Measurements from ENCODE around the gene TRIL.

DNA sequence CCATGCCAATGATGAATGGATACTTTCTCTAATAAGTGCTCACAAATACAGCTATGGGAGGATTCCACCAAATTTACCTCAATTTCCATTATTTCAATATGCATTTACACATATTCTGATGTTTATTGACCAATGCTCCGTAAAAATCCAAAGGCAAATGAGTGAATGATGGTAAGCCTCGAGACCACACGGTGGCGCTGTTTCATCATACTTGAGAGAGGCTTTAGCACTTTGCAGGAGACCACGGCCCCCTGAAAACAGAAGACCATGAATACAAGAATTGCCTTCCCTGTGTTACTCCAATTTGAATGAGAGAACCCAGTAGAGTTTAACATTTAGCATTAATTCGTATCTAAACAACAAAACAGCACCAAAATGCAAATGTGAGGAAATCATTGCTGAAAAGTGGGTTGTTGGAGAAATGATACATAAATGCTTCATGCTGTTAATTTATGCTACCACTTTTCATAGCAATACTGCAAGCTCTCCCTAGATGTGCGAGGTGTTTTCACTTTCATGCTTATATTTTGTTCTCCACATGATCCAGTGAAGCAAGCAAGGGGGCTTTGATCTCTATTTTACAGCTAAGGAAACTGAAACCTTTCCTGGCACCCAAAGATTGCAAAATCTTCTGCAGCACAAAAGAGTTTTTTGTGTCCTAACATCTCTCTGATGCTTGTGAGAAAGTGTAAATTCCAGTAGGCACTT, 35.4 kb downstream of the TRIL start:
- TF ChIP-seq, protein P1, sequence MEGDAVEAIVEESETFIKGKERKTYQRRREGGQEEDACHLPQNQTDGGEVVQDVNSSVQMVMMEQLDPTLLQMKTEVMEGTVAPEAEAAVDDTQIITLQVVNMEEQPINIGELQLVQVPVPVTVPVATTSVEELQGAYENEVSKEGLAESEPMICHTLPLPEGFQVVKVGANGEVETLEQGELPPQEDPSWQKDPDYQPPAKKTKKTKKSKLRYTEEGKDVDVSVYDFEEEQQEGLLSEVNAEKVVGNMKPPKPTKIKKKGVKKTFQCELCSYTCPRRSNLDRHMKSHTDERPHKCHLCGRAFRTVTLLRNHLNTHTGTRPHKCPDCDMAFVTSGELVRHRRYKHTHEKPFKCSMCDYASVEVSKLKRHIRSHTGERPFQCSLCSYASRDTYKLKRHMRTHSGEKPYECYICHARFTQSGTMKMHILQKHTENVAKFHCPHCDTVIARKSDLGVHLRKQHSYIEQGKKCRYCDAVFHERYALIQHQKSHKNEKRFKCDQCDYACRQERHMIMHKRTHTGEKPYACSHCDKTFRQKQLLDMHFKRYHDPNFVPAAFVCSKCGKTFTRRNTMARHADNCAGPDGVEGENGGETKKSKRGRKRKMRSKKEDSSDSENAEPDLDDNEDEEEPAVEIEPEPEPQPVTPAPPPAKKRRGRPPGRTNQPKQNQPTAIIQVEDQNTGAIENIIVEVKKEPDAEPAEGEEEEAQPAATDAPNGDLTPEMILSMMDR (IDR thresholded peaks at IDR 0.05) = peak; percentile 77 to 92 (median 83)
- TF ChIP-seq POLR2AphosphoS5 (IDR thresholded peaks at IDR 0.05; ENCODE audit: insufficient read depth in 1 of 2, low read depth in 1 of 2) (no peak), POLR2A (IDR thresholded peaks at IDR 0.05) (no peak)
